ENCODE data around the gene EPS8L3.

The EPS8L3 gene

GRCh38 chr1:109772658-109773202 lies 9.0 kb upstream of the EPS8L3 start:
- no peak overlapping the region for H3K27ac ChIP-seq
- DNase-seq (ENCODE audit: low spot score), result no peak
- TF ChIP-seq CTCF (IDR thresholded peaks at IDR 0.05), result no peak
- H3K4me3 ChIP-seq, result no peak overlapping the region

- no peak for TF ChIP-seq CTCF (IDR thresholded peaks at IDR 0.05)
- Histone ChIP-seq H3K4me3 (no peak overlapping the region), H3K27ac (no peak overlapping the region)
- DNase-seq (ENCODE audit: low spot score), result no peak
Measured at GRCh38 chr1:109771712-109772657, 8.3 kb upstream of the EPS8L3 start.

GRCh38 chr1:109770331-109771095 lies 6.8 kb upstream of the EPS8L3 start:
- DNase-seq (ENCODE audit: low spot score), result no peak
- TF ChIP-seq CTCF (IDR thresholded peaks at IDR 0.05), result no peak
- Histone ChIP-seq H3K27ac (no peak overlapping the region), H3K4me3 (no peak overlapping the region)

GRCh38 chr1:109769330-109770078 lies 5.8 kb upstream of the EPS8L3 start:
- Histone ChIP-seq H3K27ac (no peak overlapping the region), H3K4me3 (no peak overlapping the region)
- no peak for TF ChIP-seq CTCF (IDR thresholded peaks at IDR 0.05)
- DNase-seq (ENCODE audit: low spot score), result no peak

GRCh38 chr1:109768820-109769219 lies 5.1 kb upstream of the EPS8L3 start:
- DNase-seq (ENCODE audit: low spot score), result no peak
- TF ChIP-seq CTCF (IDR thresholded peaks at IDR 0.05), result no peak
- H3K4me3 ChIP-seq, result no peak overlapping the region
- H3K27ac ChIP-seq, result no peak overlapping the region

GRCh38 chr1:109768335-109768650 lies 4.6 kb upstream of the EPS8L3 start:
- no peak overlapping the region for H3K27ac ChIP-seq
- H3K4me3 ChIP-seq, result no peak overlapping the region
- no peak for DNase-seq (ENCODE audit: low spot score)
- no peak for TF ChIP-seq CTCF (IDR thresholded peaks at IDR 0.05)

Measured in coronary artery (tissue), 2 donors.